ENCODE measurements around the gene RTEL1. TPM values are rescaled to one million over a fixed set of nuclear protein-coding genes. Genes with fewer than 3 reads are reported as not detected.

RTEL1 gene
- total RNA-seq, 4 donors from 2014 or later = 11.6 to 32.8 (median 22.9) TPM

GRCh38 chr20:63673951-63674350 lies 15.8 kb downstream of the RTEL1 start:
- no peak for TF ChIP-seq CTCF (IDR thresholded peaks at IDR 0.05; ENCODE audit: low read depth)

- no peak for TF ChIP-seq CTCF (IDR thresholded peaks at IDR 0.05; ENCODE audit: low read depth)
These were observed 17.7 kb downstream of the RTEL1 start for GRCh38 chr20:63675681-63676368.

GRCh38 chr20:63678071-63678470 lies 20.0 kb downstream of the RTEL1 start:
- no peak for TF ChIP-seq CTCF (IDR thresholded peaks at IDR 0.05; ENCODE audit: low read depth)

- TF ChIP-seq CTCF (IDR thresholded peaks at IDR 0.05; ENCODE audit: low read depth) = no peak
These were observed 20.8 kb downstream of the RTEL1 start for GRCh38 chr20:63678667-63679465.

GRCh38 chr20:63679799-63680305 lies 21.7 kb downstream of the RTEL1 start:
- no peak for TF ChIP-seq CTCF (IDR thresholded peaks at IDR 0.05; ENCODE audit: low read depth)

- TF ChIP-seq CTCF (IDR thresholded peaks at IDR 0.05; ENCODE audit: low read depth) = no peak
These were observed 22.3 kb downstream of the RTEL1 start for GRCh38 chr20:63680427-63680826.
